ENCODE data around the gene CYP19A1.

The CYP19A1 gene

DNA sequence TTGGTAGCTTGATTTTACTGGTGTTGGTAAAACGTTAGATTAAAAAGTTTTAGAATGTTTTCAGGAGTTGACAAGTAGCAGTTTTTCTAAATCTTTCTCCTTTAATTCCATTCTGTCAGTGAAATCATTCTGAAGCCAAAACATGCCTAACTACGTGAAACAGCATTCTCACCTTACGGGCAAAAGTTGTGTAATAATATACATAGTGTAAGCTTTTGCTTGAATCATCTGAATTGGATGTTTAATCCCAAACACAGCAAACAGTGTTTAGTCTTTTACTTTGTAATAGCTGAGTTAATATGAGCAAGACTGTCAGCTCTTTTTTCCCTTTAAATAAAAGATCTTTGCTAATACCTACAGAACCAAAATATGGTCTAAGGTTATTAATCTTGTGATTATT is 100.6 kb downstream of the CYP19A1 start:
- Histone ChIP-seq H2AFZ (ENCODE audit: low read depth, low read length) (no peak overlapping the region), H3K9me3 (ENCODE audit: insufficient read depth, low read length) (no peaks in the 10 kb centered on the region), H3K27ac (ENCODE audit: low read length) (no peak overlapping the region), H4K20me1 (ENCODE audit: insufficient read depth, low read length) (no peaks in the 10 kb centered on the region), H3K27me3 (ENCODE audit: low read depth, low read length) (peaks cover 39% of the 10 kb centered on the region), H3K36me3 (replicated peaks; ENCODE audit: low read depth, low read length) (no peaks in the 10 kb centered on the region), H3K9ac (ENCODE audit: low read length) (no peak overlapping the region), H3K79me2 (ENCODE audit: low read length) (no peaks in the 10 kb centered on the region), H3K4me1 (ENCODE audit: low read length) (peaks cover 13% of the 10 kb centered on the region), H3K4me2 (ENCODE audit: low read length) (no peak overlapping the region), H3K4me3 (ENCODE audit: low read length) (no peak overlapping the region)
- TF ChIP-seq, protein P1, sequence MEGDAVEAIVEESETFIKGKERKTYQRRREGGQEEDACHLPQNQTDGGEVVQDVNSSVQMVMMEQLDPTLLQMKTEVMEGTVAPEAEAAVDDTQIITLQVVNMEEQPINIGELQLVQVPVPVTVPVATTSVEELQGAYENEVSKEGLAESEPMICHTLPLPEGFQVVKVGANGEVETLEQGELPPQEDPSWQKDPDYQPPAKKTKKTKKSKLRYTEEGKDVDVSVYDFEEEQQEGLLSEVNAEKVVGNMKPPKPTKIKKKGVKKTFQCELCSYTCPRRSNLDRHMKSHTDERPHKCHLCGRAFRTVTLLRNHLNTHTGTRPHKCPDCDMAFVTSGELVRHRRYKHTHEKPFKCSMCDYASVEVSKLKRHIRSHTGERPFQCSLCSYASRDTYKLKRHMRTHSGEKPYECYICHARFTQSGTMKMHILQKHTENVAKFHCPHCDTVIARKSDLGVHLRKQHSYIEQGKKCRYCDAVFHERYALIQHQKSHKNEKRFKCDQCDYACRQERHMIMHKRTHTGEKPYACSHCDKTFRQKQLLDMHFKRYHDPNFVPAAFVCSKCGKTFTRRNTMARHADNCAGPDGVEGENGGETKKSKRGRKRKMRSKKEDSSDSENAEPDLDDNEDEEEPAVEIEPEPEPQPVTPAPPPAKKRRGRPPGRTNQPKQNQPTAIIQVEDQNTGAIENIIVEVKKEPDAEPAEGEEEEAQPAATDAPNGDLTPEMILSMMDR (IDR thresholded peaks at IDR 0.05; ENCODE audit: low read depth, low read length), result no peak
- TF ChIP-seq EZH2phosphoT487 (IDR thresholded peaks at IDR 0.05; ENCODE audit: low read depth), result no peak

DNA sequence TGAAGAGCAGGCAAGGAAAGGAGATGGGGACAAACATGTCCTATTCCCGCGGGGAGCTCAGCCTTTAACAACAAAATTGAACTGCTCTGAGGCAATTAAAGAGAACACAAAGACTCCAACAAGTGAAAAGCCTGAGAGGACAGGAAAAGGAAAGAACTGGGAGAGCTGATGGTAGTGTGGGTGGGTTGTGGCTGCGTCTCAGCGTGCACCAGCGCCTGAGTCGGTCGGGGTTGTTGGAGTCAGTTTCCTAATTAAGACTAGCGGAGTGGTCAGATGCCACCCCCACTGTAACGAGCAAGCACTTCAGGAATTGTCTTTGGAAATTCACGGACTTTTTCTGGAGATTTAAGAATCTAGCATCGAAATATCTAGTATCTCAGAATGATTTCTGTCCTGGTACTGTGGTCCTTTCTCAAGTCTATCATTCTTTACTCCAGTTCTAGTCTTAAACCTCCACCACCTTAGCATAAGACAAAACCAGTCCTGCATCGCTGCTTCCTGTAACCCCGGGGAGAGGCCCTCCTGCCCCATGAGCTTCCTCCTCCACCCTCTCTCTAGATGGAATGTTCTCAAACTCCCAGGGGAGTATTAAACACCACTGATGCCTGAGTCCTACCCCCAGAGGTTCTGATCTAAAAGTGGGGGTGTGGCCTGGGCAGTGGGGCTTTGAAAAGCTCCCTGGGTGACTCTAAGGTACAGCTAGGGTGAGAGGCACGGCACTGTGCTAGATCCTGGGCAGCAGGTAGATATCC is 104.0 kb downstream of the CYP19A1 start:
- TF ChIP-seq EZH2phosphoT487 (IDR thresholded peaks at IDR 0.05; ENCODE audit: low read depth), result no peak
- TF ChIP-seq, protein P1 (IDR thresholded peaks at IDR 0.05; ENCODE audit: low read depth, low read length), result no peak
- H2AFZ ChIP-seq (ENCODE audit: low read depth, low read length), result no peak overlapping the region
- no peak overlapping the region for H3K9ac ChIP-seq (ENCODE audit: low read length)
- H3K4me3 ChIP-seq (ENCODE audit: low read length), result no peak overlapping the region
- H3K4me2 ChIP-seq (ENCODE audit: low read length), result no peak overlapping the region
- no peaks in the 10 kb centered on the region for H3K79me2 ChIP-seq (ENCODE audit: low read length)
- no peaks in the 10 kb centered on the region for H3K36me3 ChIP-seq (replicated peaks; ENCODE audit: low read depth, low read length)
- 0 out of 2 replicates have a peak, but pooled peaks cover 7% of the 10 kb centered on the region for H3K4me1 ChIP-seq (ENCODE audit: low read length)
- no peaks in the 10 kb centered on the region for H3K9me3 ChIP-seq (ENCODE audit: insufficient read depth, low read length)
- H3K27me3 ChIP-seq (ENCODE audit: low read depth, low read length), result peaks cover 44% of the 10 kb centered on the region
- H4K20me1 ChIP-seq (ENCODE audit: insufficient read depth, low read length), result no peaks in the 10 kb centered on the region
- no peak overlapping the region for H3K27ac ChIP-seq (ENCODE audit: low read length)

DNA sequence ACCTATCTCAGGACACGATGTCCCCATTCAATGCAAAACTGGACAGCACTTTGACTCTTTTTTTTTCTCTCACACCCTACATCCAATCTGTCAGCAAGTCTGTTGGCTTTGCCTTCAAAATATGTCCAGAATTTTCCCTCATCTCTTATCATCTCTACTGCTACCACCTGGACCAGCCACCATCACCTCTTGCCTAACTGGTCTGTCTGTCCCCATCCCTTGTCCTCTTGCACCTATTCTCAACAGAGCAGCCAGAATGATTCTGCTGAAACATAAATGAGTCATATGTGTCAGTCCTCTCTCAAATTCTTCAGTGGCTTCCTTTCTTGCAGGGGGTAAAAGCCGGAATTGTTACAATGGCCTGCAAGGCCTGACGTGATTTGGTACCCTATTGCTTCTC is 105.8 kb downstream of the CYP19A1 start:
- H3K9ac ChIP-seq (ENCODE audit: low read length), result no peak overlapping the region
- H3K4me2 ChIP-seq (ENCODE audit: low read length), result no peak overlapping the region
- peaks cover 30% of the 10 kb centered on the region for H3K27me3 ChIP-seq (ENCODE audit: low read depth, low read length)
- peaks cover 21% of the 10 kb centered on the region for H3K4me1 ChIP-seq (ENCODE audit: low read length)
- no peaks in the 10 kb centered on the region for H4K20me1 ChIP-seq (ENCODE audit: insufficient read depth, low read length)
- H3K9me3 ChIP-seq (ENCODE audit: insufficient read depth, low read length), result no peaks in the 10 kb centered on the region
- TF ChIP-seq, protein P1 (IDR thresholded peaks at IDR 0.05; ENCODE audit: low read depth, low read length), result no peak
- TF ChIP-seq EZH2phosphoT487 (IDR thresholded peaks at IDR 0.05; ENCODE audit: low read depth), result no peak
- no peaks in the 10 kb centered on the region for H3K79me2 ChIP-seq (ENCODE audit: low read length)
- H2AFZ ChIP-seq (ENCODE audit: low read depth, low read length), result no peak overlapping the region
- no peaks in the 10 kb centered on the region for H3K36me3 ChIP-seq (replicated peaks; ENCODE audit: low read depth, low read length)
- no peak overlapping the region for H3K27ac ChIP-seq (ENCODE audit: low read length)
- no peak overlapping the region for H3K4me3 ChIP-seq (ENCODE audit: low read length)

DNA sequence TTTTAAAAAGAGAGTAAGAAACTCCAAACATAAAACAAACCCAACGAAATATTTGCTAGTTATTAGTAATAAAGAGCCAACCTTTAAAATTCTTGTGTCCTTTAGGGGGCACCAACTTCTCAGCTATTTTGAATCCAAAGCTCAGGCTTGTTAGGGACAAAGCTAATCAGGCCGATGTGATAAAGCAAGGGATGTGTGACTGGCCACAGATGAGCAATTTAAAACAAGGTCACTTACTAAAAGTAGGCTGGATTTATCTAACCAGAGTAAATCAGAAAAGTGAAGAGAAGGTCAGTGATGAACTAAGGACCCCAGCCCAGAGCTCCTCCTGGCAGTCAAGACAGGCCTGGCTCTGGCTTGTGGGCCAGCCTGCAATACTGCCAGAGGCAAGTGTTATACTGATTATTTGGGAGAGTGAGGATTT is 108.5 kb downstream of the CYP19A1 start:
- Histone ChIP-seq H2AFZ (ENCODE audit: low read depth, low read length) (no peak overlapping the region), H3K4me2 (ENCODE audit: low read length) (no peak overlapping the region), H3K4me3 (ENCODE audit: low read length) (no peak overlapping the region), H3K27me3 (ENCODE audit: low read depth, low read length) (peaks cover 9% of the 10 kb centered on the region; the same call in 1 of the 2 replicates), H4K20me1 (ENCODE audit: insufficient read depth, low read length) (no peaks in the 10 kb centered on the region), H3K36me3 (replicated peaks; ENCODE audit: low read depth, low read length) (no peaks in the 10 kb centered on the region), H3K79me2 (ENCODE audit: low read length) (no peaks in the 10 kb centered on the region), H3K9me3 (ENCODE audit: insufficient read depth, low read length) (no peaks in the 10 kb centered on the region), H3K27ac (ENCODE audit: low read length) (no peak overlapping the region), H3K9ac (ENCODE audit: low read length) (no peak overlapping the region), H3K4me1 (ENCODE audit: low read length) (peaks cover 22% of the 10 kb centered on the region)
- TF ChIP-seq, protein P1 (IDR thresholded peaks at IDR 0.05; ENCODE audit: low read depth, low read length), result peak; percentile 67
- no peak for TF ChIP-seq EZH2phosphoT487 (IDR thresholded peaks at IDR 0.05; ENCODE audit: low read depth)

Measured in OCI-LY3 (cell line).